Hepatocyte (in vitro differentiated cells): Measurements from ENCODE around the gene GLCE. TPM values are rescaled to one million over a fixed set of nuclear protein-coding genes. Genes with fewer than 3 reads are reported as not detected.
A peak's percentile ranks its signal among the peaks of the same experiment; 100 is the strongest.

Experiments used
- DNase-seq: peaks from one replicate; pipeline ENCODE4 v3.0.0-alpha.2; 2016; ENCODE audit warnings: low spot score
- H2AFZ ChIP-seq: fragments of 200-600 bp; sonication (generic); 2 replicates; pipeline ENCODE4 v1.6.0; 2016; ENCODE audit warnings: antibody characterized with exemption, mild to moderate bottlenecking
- H3K27ac ChIP-seq: fragments of 200-600 bp; sonication (generic); 2 replicates; pipeline ENCODE4 v1.5.1; 2016; ENCODE audit warnings: mild to moderate bottlenecking
- H3K27me3 ChIP-seq: fragments of 200-600 bp; sonication (generic); 2 replicates; pipeline ENCODE4 v1.6.1; 2016
- H3K36me3 ChIP-seq: fragments of 200-600 bp; sonication (generic); replicated peaks from 2 replicates; pipeline ENCODE4 v1.5.1; 2016; ENCODE audit warnings: low read depth; ENCODE audit not compliant: insufficient read depth
- H3K4me1 ChIP-seq: fragments of 200-600 bp; sonication (generic); 2 replicates; pipeline ENCODE4 v1.5.1; 2016; ENCODE audit warnings: mild to moderate bottlenecking, moderate library complexity; ENCODE audit not compliant: insufficient read depth
- H3K4me2 ChIP-seq: fragments of 200-600 bp; sonication (generic); 2 replicates; pipeline ENCODE4 v1.6.0; 2016
- H3K4me3 ChIP-seq: fragments of 200-600 bp; sonication (generic); 2 replicates; pipeline ENCODE4 v1.5.1; 2016; ENCODE audit warnings: mild to moderate bottlenecking
- H3K79me2 ChIP-seq: fragments of 200-600 bp; sonication (generic); 2 replicates; pipeline ENCODE4 v1.6.0; 2017; ENCODE audit warnings: mild to moderate bottlenecking
- H3K9me2 ChIP-seq: fragments of 200-600 bp; sonication (generic); replicated peaks from 2 replicates; pipeline ENCODE4 v1.6.0; 2017; ENCODE audit warnings: mild to moderate bottlenecking; ENCODE audit not compliant: insufficient read depth
- H3K9me3 ChIP-seq: fragments of 200-600 bp; sonication (generic); 2 replicates; pipeline ENCODE4 v1.5.1; 2016; ENCODE audit warnings: low read depth, mild to moderate bottlenecking
- H4K20me1 ChIP-seq: fragments of 200-600 bp; sonication (generic); 2 replicates; pipeline ENCODE4 v1.6.0; 2016; ENCODE audit warnings: mild to moderate bottlenecking; ENCODE audit not compliant: insufficient read depth, poor library complexity, severe bottlenecking
- CTCF ChIP-seq: fragments of 200-600 bp; sonication (generic); IDR thresholded peaks from 2 replicates; pipeline ENCODE4 v1.5.1; 2016; ENCODE audit warnings: antibody characterized with exemption, mild to moderate bottlenecking; ENCODE audit not compliant: poor library complexity
- EZH2 ChIP-seq: fragments of 200-600 bp; sonication (generic); IDR thresholded peaks from 2 replicates; pipeline ENCODE4 v1.6.1; 2016; ENCODE audit warnings: antibody characterized with exemption, mild to moderate bottlenecking, borderline replicate concordance
- EZH2phosphoT487 ChIP-seq: fragments of 200-600 bp; sonication (generic); IDR thresholded peaks from one replicate; pipeline ENCODE4 v1.6.1; 2018; ENCODE audit warnings: antibody characterized with exemption, mild to moderate bottlenecking, low read depth, moderate library complexity; ENCODE audit not compliant: unreplicated experiment, severe bottlenecking
- WGBS: methylation state at CpG from one replicate; pipeline ENCODE4 v1.1.6; 2016; ENCODE audit warnings: low lambda C conversion rate; ENCODE audit errors: missing lambda C conversion rate; 5-methylcytosine and 5-hydroxymethylcytosine counted together
- polyA plus RNA-seq: library from polyadenylated mRNA; unstranded; fragments of >200 nt; fragmentation: Nextera tagmentation; extraction: Ambion mirVana; gene quantifications from 2 replicates; pipeline ENCODE4 v1.2.1, GENCODE V29; 2016
- total RNA-seq: library from RNA; depleted of rRNA; stranded (reverse); fragments of >200 nt; gene quantifications from 2 replicates; pipeline ENCODE4 v1.2.3, GENCODE V29; 2014

GLCE gene
- total RNA-seq: 36.8 and 37.9 TPM in 2 replicates
- 12.1 and 14.4 TPM in 2 replicates for polyA plus RNA-seq

GRCh38 chr15:69160141-69160993 is at the start of gene GLCE:
TSS of gene GLCE (plus strand) at chr15:69160635. CDS start at chr15:69255807, 95,172 bp downstream.
- 1% methylated on average over 49 of the region's 76 CpGs for WGBS
- Histone ChIP-seq H3K79me2 (peaks cover 40% of the 10 kb centered on the region), H3K9me2 (no peaks in the 10 kb centered on the region), H3K4me2 (peak within 1 kb of the TSS; percentile 76), H3K36me3 (no peaks in the 10 kb centered on the region), H3K4me1 (peaks cover 9% of the 10 kb centered on the region), H3K4me3 (peak within 1 kb of the TSS; percentile 87), H4K20me1 (no peaks in the 10 kb centered on the region), H3K9me3 (no peaks in the 10 kb centered on the region), H3K27ac (peak within 1 kb of the TSS; percentile 93), H3K27me3 (no peaks in the 10 kb centered on the region), H2AFZ (peak within 1 kb of the TSS; percentile 89)
- TF ChIP-seq EZH2phosphoT487: no peak
- no peak for TF ChIP-seq EZH2
- TF ChIP-seq CTCF: no peak
- peak; percentile 98 for DNase-seq

- H3K79me2 ChIP-seq: no peaks in the 10 kb centered on the region
- H2AFZ ChIP-seq: no peak overlapping the region
- no peak overlapping the region for H3K4me3 ChIP-seq
- no peaks in the 10 kb centered on the region for H3K9me2 ChIP-seq
- H3K4me1 ChIP-seq: peaks cover 8% of the 10 kb centered on the region
- no peaks in the 10 kb centered on the region for H4K20me1 ChIP-seq
- H3K4me2 ChIP-seq: peak overlapping the region; percentile 7
- H3K36me3 ChIP-seq: no peaks in the 10 kb centered on the region
- peak; percentile 28 for DNase-seq
- no peak overlapping the region for H3K27ac ChIP-seq
- no peaks in the 10 kb centered on the region for H3K9me3 ChIP-seq
- peaks cover 7% of the 10 kb centered on the region for H3K27me3 ChIP-seq
- TF ChIP-seq EZH2phosphoT487 (no peak), EZH2 (no peak), CTCF (no peak)
- 31% methylated on average over 11 of the region's 11 CpGs for WGBS
Measured at GRCh38 chr15:69114331-69114928, 46.0 kb upstream of the GLCE start.

GRCh38 chr15:69115031-69115430 is 45.4 kb upstream of the GLCE start:
- no peaks in the 10 kb centered on the region for H3K9me2 ChIP-seq
- no peak for TF ChIP-seq EZH2phosphoT487
- TF ChIP-seq EZH2: no peak
- TF ChIP-seq CTCF: no peak
- H3K27me3 ChIP-seq: peaks cover 7% of the 10 kb centered on the region
- H3K4me1 ChIP-seq: peaks cover 8% of the 10 kb centered on the region
- no peak overlapping the region for H2AFZ ChIP-seq
- H3K4me3 ChIP-seq: no peak overlapping the region
- no peaks in the 10 kb centered on the region for H3K9me3 ChIP-seq
- H3K27ac ChIP-seq: no peak overlapping the region
- H3K36me3 ChIP-seq: no peaks in the 10 kb centered on the region
- WGBS: 88% methylated on average over 7 of the region's 7 CpGs
- H3K4me2 ChIP-seq: no peak overlapping the region
- no peaks in the 10 kb centered on the region for H4K20me1 ChIP-seq
- no peaks in the 10 kb centered on the region for H3K79me2 ChIP-seq
- no peak for DNase-seq
